ENCODE data around the gene C16orf92. TPM values are rescaled to one million over a fixed set of nuclear protein-coding genes. Genes with fewer than 3 reads are reported as not detected.

The C16orf92 gene
- total RNA-seq, 1 donor from 2014 or later: not detected

DNA sequence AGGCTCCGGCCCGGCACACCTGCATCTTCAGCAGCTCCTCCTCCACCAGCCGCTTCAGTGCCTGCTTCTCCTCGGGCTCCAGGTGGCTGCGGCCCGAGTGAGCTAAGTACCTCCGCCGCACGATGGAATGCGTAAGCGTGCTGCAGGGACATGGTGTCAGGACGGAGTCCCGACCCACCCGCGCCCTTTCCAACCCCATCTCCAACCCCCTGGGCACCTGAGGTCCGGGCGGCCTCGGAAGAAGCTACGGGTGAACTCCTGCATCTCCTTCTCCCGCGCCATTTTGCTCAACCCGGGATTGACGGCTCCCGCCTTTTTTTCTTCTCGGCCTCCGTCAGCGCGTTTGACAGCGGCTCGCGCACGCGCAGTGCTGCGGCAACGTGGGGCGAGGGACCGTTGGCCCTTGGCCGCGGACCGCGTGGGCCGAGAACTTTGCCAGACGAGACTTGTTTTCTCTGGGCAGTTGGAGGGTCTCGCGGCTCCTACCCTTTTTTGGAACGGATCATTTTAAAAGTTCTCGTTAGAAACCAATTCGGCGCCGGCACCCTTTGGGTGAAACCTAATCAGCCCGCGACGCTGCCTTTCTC is 27.6 kb upstream of the C16orf92 start, which contains the start of gene HIRIP3:
Gene HIRIP3, minus strand, starts transcription at position 294 of the 587 bp plus-strand sequence. Its CDS starts 12 bp downstream, at position 282.
- peaks cover 6% of the 10 kb centered on the region for H3K36me3 Mint-ChIP-seq
- peak within 1 kb of the TSS; percentile 97 for H3K27ac Mint-ChIP-seq
- H3K4me1 Mint-ChIP-seq (ENCODE audit: unreplicated experiment): peaks cover 25% of the 10 kb centered on the region
- peak; percentile 88 for DNase-seq (ENCODE audit: extremely low spot score, unreplicated experiment)
- H3K9me3 Mint-ChIP-seq: no peaks in the 10 kb centered on the region
- no peaks in the 10 kb centered on the region for H3K27me3 Mint-ChIP-seq
- TF ChIP-seq, protein P1, sequence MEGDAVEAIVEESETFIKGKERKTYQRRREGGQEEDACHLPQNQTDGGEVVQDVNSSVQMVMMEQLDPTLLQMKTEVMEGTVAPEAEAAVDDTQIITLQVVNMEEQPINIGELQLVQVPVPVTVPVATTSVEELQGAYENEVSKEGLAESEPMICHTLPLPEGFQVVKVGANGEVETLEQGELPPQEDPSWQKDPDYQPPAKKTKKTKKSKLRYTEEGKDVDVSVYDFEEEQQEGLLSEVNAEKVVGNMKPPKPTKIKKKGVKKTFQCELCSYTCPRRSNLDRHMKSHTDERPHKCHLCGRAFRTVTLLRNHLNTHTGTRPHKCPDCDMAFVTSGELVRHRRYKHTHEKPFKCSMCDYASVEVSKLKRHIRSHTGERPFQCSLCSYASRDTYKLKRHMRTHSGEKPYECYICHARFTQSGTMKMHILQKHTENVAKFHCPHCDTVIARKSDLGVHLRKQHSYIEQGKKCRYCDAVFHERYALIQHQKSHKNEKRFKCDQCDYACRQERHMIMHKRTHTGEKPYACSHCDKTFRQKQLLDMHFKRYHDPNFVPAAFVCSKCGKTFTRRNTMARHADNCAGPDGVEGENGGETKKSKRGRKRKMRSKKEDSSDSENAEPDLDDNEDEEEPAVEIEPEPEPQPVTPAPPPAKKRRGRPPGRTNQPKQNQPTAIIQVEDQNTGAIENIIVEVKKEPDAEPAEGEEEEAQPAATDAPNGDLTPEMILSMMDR (conservative IDR thresholded peaks at IDR 0.05): no peak
- peak within 1 kb of the TSS; percentile 97 for H3K4me3 Mint-ChIP-seq

DNA sequence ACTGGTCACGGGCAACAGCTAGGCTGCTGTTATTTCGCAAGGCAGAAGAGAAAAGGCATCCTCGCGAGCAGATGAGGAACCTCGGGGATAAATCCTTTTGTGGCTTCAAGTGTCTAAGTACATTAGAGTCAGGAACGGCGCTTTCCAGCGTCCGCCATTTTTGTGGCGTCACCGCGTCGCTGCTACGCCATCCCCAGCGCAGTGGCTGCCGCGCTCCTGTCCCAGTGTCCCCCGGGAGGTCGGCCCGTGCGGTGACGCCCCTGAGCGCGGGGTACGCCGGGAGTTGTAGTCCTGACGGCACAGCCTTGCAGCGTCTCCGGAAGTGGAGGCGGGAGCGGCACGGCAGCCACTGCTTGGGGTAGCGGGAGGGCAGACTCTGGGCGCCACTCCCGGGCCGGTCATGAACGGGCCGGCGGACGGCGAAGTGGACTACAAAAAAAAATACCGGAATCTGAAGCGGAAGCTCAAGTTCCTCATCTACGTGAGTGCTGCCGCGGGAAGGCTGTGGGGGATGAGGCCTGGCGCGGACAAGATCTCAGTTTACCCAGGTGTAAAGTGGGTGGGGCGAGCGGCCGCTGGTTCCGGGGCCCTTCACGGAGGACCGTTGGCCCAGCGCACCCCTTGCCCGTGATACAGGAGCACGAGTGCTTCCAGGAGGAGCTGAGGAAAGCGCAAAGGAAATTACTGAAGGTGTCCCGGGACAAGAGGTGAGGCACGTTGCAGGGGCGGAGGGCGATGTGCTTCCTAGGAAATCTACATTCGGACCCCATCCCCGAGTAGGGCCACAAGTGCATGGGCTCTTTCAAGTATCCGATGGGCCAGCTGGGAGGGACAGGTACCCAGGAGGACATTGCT is 26.9 kb upstream of the C16orf92 start, which contains the start of gene INO80E:
Gene INO80E, plus strand, starts transcription at position 331 of the 855 bp plus-strand sequence. Its CDS starts 70 bp downstream, at position 401.
- Mint-ChIP-seq H3K4me1 (ENCODE audit: unreplicated experiment) (peaks cover 23% of the 10 kb centered on the region), H3K27me3 (no peaks in the 10 kb centered on the region), H3K4me3 (peak within 1 kb of the TSS; percentile 97), H3K9me3 (no peaks in the 10 kb centered on the region), H3K36me3 (peaks cover 3% of the 10 kb centered on the region), H3K27ac (peak within 1 kb of the TSS; percentile 97)
- TF ChIP-seq, protein P1 (conservative IDR thresholded peaks at IDR 0.05): no peak
- DNase-seq (ENCODE audit: extremely low spot score, unreplicated experiment): peak; percentile 98

DNA sequence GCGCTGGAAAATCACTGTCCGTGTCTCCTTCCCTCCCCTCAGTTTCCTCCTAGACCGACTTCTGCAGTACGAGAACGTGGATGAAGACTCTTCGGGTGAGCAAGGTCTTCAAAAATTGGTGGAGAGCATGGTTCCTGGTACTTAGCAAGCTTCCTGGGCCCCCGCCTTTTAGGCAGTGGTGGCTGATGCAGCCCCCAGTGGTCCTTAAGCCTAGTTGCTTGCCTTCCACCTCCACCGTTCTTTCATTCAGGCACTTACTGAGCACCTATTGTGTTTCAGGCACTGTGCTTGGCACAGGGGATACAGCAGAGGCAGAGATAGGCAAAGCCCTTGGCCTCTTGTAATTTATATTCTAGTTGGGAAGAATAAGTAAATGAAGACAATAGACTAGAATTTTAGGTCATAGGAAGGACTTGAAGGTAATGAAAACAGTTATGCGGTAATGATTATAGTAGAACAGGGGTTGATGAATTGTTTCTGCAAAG is 26.2 kb upstream of the C16orf92 start:
- no peak for DNase-seq (ENCODE audit: extremely low spot score, unreplicated experiment)
- no peaks in the 10 kb centered on the region for H3K27me3 Mint-ChIP-seq
- no peaks in the 10 kb centered on the region for H3K9me3 Mint-ChIP-seq
- peaks cover 23% of the 10 kb centered on the region for H3K4me1 Mint-ChIP-seq (ENCODE audit: unreplicated experiment)
- TF ChIP-seq, protein P1 (conservative IDR thresholded peaks at IDR 0.05): no peak
- H3K4me3 Mint-ChIP-seq: peak overlapping the region; percentile 97
- peaks cover 3% of the 10 kb centered on the region for H3K36me3 Mint-ChIP-seq
- H3K27ac Mint-ChIP-seq: peak overlapping the region; percentile 97

DNA sequence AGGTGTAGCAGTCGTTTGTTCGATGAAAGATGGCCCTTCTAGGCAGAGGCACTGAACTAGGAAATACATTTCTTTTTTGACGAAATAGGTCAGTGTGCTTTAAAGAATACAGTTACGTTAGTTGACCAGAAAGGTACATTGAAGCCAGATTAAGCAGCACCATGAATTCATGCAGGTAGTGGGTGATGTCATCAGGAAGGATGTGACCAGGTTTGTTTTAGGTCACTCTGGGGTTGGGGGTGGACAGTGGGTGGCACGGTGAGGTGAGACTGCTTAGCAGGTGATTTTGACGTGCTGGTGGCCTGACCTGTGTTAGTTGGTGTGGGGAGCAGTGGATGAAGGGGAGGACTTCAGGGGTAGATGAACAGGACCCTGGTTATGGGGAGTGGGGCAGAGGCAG is 23.4 kb upstream of the C16orf92 start:
- TF ChIP-seq, protein P1 (conservative IDR thresholded peaks at IDR 0.05): no peak
- Mint-ChIP-seq H3K4me1 (ENCODE audit: unreplicated experiment) (peaks cover 9% of the 10 kb centered on the region), H3K36me3 (peaks cover 3% of the 10 kb centered on the region), H3K9me3 (no peaks in the 10 kb centered on the region), H3K4me3 (no peak overlapping the region), H3K27me3 (no peaks in the 10 kb centered on the region), H3K27ac (no peak overlapping the region)
- no peak for DNase-seq (ENCODE audit: extremely low spot score, unreplicated experiment)

DNA sequence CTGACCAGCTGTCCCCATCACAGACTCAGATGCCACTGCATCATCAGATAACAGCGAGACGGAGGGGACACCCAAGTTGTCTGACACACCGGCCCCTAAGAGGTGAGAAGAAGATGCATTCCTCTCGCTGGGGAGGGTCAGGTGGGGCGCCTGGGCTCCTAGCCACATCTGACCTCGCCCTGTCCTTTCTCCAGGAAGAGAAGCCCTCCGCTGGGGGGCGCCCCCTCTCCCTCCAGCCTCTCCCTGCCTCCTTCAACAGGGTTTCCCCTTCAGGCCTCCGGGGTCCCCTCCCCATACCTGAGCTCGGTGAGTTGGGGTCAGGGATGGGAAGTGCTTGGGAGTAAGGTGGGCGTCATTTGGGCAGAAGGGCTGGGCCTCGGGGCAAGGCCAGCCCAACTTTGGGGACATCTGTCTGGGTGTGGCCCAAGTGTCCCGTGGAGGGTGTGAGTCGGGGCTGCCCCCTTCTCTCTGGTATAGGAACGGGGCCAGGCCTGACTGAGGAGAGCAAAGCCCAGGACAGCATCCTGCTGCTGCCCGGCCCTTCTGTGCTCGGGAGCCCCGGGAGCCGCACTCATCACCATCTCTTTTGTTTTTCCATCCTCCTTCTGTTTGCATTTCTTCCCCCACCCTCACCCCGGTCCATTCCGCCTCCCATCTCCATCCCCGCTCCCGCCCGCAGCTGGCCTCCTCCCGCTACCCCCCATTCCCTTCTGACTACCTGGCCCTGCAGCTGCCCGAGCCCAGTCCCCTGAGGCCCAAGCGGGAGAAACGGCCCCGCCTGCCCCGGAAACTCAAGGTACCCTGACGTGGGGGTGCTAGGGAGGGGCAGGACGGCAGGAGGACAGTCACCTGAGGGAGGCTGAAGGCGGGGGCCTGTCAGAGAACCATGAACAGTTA is 22.0 kb upstream of the C16orf92 start:
- Mint-ChIP-seq H3K9me3 (no peaks in the 10 kb centered on the region), H3K4me1 (ENCODE audit: unreplicated experiment) (peaks cover 5% of the 10 kb centered on the region), H3K27me3 (no peaks in the 10 kb centered on the region), H3K27ac (no peak overlapping the region), H3K36me3 (peaks cover 3% of the 10 kb centered on the region), H3K4me3 (no peak overlapping the region)
- TF ChIP-seq, protein P1 (conservative IDR thresholded peaks at IDR 0.05): no peak
- no peak for DNase-seq (ENCODE audit: extremely low spot score, unreplicated experiment)
